Testis (tissue), 3 donors: Measurements from ENCODE around the gene SLCO3A1. TPM values are rescaled to one million over a fixed set of nuclear protein-coding genes. Genes with fewer than 3 reads are reported as not detected.

Source experiments
- DNase-seq: peaks from one replicate; pipeline ENCODE4 v3.0.0-alpha.2; 2019
- H3K27ac ChIP-seq, 2 donors: fragments of 200-600 bp; sonication (generic); one replicate each; pipeline ENCODE4 v1.5.1; 2019
- H3K27me3 ChIP-seq: fragments of 200-600 bp; sonication (generic); one replicate; pipeline ENCODE4 v1.5.1; 2019
- H3K36me3 ChIP-seq: fragments of 200-600 bp; sonication (generic); one replicate; pipeline ENCODE4 v1.5.1; 2017; ENCODE audit warnings: low read depth; ENCODE audit errors: missing control alignments
- H3K4me1 ChIP-seq: fragments of 200-600 bp; sonication (generic); one replicate; pipeline ENCODE4 v1.5.1; 2019
- H3K4me3 ChIP-seq, 2 donors: fragments of 200-600 bp; sonication (generic); one replicate each; pipeline ENCODE4 v1.5.1; 2017 to 2019
- H3K9me3 ChIP-seq: fragments of 200-600 bp; sonication (generic); one replicate; pipeline ENCODE4 v1.5.1; 2017
- POLR2A ChIP-seq: fragments of 450-650 bp; IDR thresholded peaks from one replicate; pipeline ENCODE4 v1.6.1; 2017; ENCODE audit warnings: antibody characterized with exemption, mild to moderate bottlenecking, moderate library complexity
- WGBS, 2 donors: methylation state at CpG; one replicate each; pipeline ENCODE4 v1.1.5; 2018; 5-methylcytosine and 5-hydroxymethylcytosine counted together
- intact Hi-C: fragments of 100-400 bp; cut with DNase I; formaldehyde crosslinking; loops from one replicate; pipeline ENCODE4 v1.15.1; 2023; ENCODE audit warnings: low total_unique reads
- polyA plus RNA-seq: library from polyadenylated mRNA; stranded (reverse); fragments of 350-450 nt; fragmentation: Illumina TruSeq; extraction: RNeasy Lipid Tissue Mini Kit (QIAGEN cat#74804); gene quantifications from one replicate; pipeline ENCODE4 v1.2.3, GENCODE V29; 2014; ENCODE audit warnings: low read depth, low replicate concordance; ENCODE audit not compliant: insufficient read depth
- total RNA-seq, 2 donors: library from RNA; depleted of rRNA; stranded (reverse); fragments of >200 nt; gene quantifications; one replicate each; pipeline ENCODE4 v1.2.3, GENCODE V29; 2016
- TF ChIP-seq, protein P1 (sequence below), 3 experiments: fragments of 450-650 bp in 2 of 3; fragments of 200-600 bp in 1 of 3; sonication (generic) in 1 of 3; IDR thresholded peaks; one replicate each; pipeline ENCODE4 v1.5.1; 2016 to 2019; ENCODE audit warnings: antibody characterized with exemption in 3 of 3, mild to moderate bottlenecking in 2 of 3, moderate library complexity in 1 of 3

The SLCO3A1 gene
- total and polyA plus RNA-seq, 3 donors from 2014 or later, result 76.3 to 144 (median 77.2) TPM

DNA sequence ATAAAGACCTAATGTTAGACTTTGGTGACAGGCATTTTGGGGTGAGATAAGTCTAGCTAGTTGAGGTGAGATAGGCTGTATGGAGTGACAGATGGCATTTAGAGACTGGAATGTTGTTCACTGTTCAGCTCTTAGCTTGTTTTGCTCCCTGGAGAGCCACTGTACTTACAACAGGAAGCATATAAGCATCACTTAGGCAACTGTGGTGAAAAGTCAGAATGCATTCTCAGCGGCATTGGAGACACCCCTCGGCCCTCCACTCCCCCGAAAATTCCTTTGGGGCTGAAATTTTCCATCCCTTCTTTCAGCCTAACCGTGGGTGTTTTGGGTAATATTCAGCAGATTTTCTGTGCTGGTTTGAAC is 73.4 kb downstream of the SLCO3A1 start:
- no peak for DNase-seq
- no peak overlapping the region for H3K27ac ChIP-seq
- WGBS, 2 donors, result 38 to 43% methylated on average over 4 of the region's 4 CpGs
- no peak for TF ChIP-seq POLR2A
- TF ChIP-seq, protein P1, sequence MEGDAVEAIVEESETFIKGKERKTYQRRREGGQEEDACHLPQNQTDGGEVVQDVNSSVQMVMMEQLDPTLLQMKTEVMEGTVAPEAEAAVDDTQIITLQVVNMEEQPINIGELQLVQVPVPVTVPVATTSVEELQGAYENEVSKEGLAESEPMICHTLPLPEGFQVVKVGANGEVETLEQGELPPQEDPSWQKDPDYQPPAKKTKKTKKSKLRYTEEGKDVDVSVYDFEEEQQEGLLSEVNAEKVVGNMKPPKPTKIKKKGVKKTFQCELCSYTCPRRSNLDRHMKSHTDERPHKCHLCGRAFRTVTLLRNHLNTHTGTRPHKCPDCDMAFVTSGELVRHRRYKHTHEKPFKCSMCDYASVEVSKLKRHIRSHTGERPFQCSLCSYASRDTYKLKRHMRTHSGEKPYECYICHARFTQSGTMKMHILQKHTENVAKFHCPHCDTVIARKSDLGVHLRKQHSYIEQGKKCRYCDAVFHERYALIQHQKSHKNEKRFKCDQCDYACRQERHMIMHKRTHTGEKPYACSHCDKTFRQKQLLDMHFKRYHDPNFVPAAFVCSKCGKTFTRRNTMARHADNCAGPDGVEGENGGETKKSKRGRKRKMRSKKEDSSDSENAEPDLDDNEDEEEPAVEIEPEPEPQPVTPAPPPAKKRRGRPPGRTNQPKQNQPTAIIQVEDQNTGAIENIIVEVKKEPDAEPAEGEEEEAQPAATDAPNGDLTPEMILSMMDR (IDR thresholded peaks at IDR 0.05), result no peak
- intact Hi-C loops, result no loop called here
- no peaks in the 10 kb centered on the region for H3K36me3 ChIP-seq
- no peak overlapping the region for H3K4me3 ChIP-seq
- no peaks in the 10 kb centered on the region for H3K27me3 ChIP-seq
- peaks cover 7% of the 10 kb centered on the region for H3K4me1 ChIP-seq
- H3K9me3 ChIP-seq, result no peaks in the 10 kb centered on the region

DNA sequence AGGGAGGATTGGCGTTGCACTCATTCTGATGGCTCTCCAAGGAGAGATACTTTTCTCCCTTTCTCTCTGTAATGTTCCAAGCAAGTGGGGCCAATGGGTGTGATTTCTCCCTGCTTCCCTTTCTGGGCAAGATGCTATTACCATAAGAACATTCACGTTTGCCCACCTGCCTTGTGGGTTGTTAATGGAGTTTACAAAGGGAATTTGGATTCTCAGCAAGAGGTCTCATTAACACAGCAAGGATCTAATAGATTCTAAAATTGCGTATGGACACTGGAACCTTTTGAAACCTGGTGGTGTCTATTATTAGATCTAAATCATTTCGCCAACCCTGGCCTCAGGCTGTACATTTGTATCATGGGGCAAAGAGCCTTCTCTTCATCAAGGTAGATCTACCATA is 74.1 kb downstream of the SLCO3A1 start:
- no peak overlapping the region for H3K27ac ChIP-seq
- intact Hi-C loops, result no loop called here
- WGBS, 2 donors, result 85 to 88% methylated on average over 4 of the region's 4 CpGs

DNA sequence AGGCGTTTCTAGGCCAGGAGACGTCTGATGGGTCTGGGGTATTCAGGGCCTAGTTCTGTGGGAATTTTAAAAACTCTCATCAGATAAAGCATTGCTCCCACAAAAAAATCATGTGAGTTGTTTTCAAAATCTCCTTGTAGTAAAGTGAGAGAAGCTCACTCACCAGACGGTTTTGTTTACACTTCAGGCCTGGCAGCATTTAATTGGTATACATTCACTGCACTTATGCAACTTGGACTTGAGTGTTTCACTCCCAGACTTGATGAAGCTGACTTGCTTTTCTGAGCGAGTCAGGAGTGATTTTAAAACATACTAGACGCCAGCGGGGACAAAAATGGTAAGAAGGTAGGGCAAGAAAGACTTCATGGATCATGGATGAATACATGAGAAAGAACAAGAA is 75.2 kb downstream of the SLCO3A1 start:
- no peak for TF ChIP-seq POLR2A
- TF ChIP-seq, protein P1 (IDR thresholded peaks at IDR 0.05), result no peak
- no peak overlapping the region for H3K4me3 ChIP-seq
- H3K27me3 ChIP-seq, result no peaks in the 10 kb centered on the region
- no peak overlapping the region for H3K27ac ChIP-seq
- DNase-seq, result no peak
- 96 to 97% methylated on average over 6 of the region's 6 CpGs for WGBS, 2 donors
- no peaks in the 10 kb centered on the region for H3K9me3 ChIP-seq
- H3K36me3 ChIP-seq, result no peaks in the 10 kb centered on the region
- H3K4me1 ChIP-seq, result no peaks in the 10 kb centered on the region
- intact Hi-C loops, result no loop called here

More for the DNA sequence above, 74.1 kb downstream of the SLCO3A1 start:
- no peak for DNase-seq
- H3K4me1 ChIP-seq, result no peaks in the 10 kb centered on the region
- no peak for TF ChIP-seq POLR2A
- TF ChIP-seq, protein P1 (IDR thresholded peaks at IDR 0.05), result no peak
- H3K36me3 ChIP-seq, result no peaks in the 10 kb centered on the region
- no peaks in the 10 kb centered on the region for H3K27me3 ChIP-seq
- H3K9me3 ChIP-seq, result no peaks in the 10 kb centered on the region
- no peak overlapping the region for H3K4me3 ChIP-seq

DNA sequence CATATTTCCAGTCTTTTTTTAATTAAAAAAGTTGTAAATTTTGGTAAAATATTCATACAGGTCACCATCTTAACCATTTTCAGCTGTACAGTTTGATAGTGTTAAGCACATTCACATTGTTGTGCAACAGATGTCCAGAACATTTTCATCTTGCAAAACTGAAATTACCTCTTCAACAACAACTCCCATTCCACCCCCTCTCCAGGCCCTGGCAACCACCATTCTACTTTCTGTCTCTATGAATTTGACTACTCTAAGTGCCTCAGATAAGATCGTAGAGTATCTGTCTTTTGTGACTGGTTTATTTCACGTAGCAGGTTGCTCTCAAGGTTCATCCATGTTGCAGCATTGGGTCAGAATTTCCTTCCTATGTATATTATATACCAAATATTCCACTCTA is 76.0 kb downstream of the SLCO3A1 start:
- Histone ChIP-seq H3K9me3 (no peaks in the 10 kb centered on the region), H3K27ac (no peak overlapping the region), H3K4me1 (no peaks in the 10 kb centered on the region), H3K27me3 (no peaks in the 10 kb centered on the region), H3K4me3 (no peak overlapping the region), H3K36me3 (no peaks in the 10 kb centered on the region)
- TF ChIP-seq, protein P1 (IDR thresholded peaks at IDR 0.05), result no peak
- TF ChIP-seq POLR2A, result no peak
- WGBS, 2 donors, result 84 to 88% methylated on average over 2 of the region's 2 CpGs
- DNase-seq, result no peak
- intact Hi-C loops, result no loop called here

DNA sequence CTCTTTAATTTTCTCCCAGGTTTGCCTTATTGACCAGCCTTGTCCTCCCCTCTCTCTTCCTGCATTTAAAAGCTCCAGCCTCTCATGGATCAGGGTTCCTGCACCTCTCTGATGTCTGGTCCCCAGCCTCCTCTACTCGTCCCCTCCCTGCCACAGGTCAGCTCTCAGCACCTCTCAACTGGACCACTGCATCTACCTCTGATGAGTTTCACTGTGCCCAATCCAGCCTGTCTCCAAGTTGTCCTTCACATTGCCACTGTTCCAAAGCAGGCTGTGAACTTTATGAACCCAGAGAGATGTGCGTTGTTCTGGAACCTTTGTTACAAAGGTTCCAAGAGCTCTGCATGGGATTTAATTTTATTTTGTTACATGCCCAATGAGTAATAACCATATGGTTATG is 76.6 kb downstream of the SLCO3A1 start:
- no peak overlapping the region for H3K4me3 ChIP-seq
- no peak overlapping the region for H3K27ac ChIP-seq
- DNase-seq, result no peak
- TF ChIP-seq, protein P1 (IDR thresholded peaks at IDR 0.05), result no peak
- no peak for TF ChIP-seq POLR2A
- H3K9me3 ChIP-seq, result no peaks in the 10 kb centered on the region
- H3K27me3 ChIP-seq, result no peaks in the 10 kb centered on the region
- H3K36me3 ChIP-seq, result no peaks in the 10 kb centered on the region
- intact Hi-C loops, result loop anchor here (10.0 kb wide), 1 partner anchor 75 kb away; the partner anchor contains the start of gene SLCO3A1
- 82 to 83% methylated on average over 2 of the region's 2 CpGs for WGBS, 2 donors
- H3K4me1 ChIP-seq, result no peaks in the 10 kb centered on the region
